Colonic mucosa (tissue), 4 donors: Measurements from ENCODE around the gene PSAT1. TPM values are rescaled to one million over a fixed set of nuclear protein-coding genes. Genes with fewer than 3 reads are reported as not detected.

Source experiments
- DNase-seq: peaks from one replicate; pipeline ENCODE4 v3.0.0-alpha.2; 2020
- H3K27ac ChIP-seq: fragments of 200-600 bp; one replicate; pipeline ENCODE4 v1.8.0; 2021
- H3K27me3 ChIP-seq: fragments of 200-600 bp; one replicate; pipeline ENCODE4 v1.8.0; 2021
- H3K36me3 ChIP-seq: fragments of 200-600 bp; one replicate; pipeline ENCODE4 v1.8.0; 2021
- H3K4me1 ChIP-seq: fragments of 200-600 bp; one replicate; pipeline ENCODE4 v1.8.0; 2021; ENCODE audit warnings: mild to moderate bottlenecking
- H3K4me3 ChIP-seq: fragments of 200-600 bp; one replicate; pipeline ENCODE4 v1.8.0; 2021
- H3K9ac ChIP-seq, 2 donors: one replicate each; pipeline ENCODE4 v1.7.0; 2013; ENCODE audit warnings: control low read depth in 2 of 2, low read depth in 2 of 2, low read length in 2 of 2
- H3K9me3 ChIP-seq: fragments of 200-600 bp; one replicate; pipeline ENCODE4 v1.8.0; 2021
- CTCF ChIP-seq: fragments of 200-600 bp; IDR thresholded peaks from one replicate; pipeline ENCODE4 v1.8.0; 2022; ENCODE audit warnings: antibody characterized with exemption, mild to moderate bottlenecking
- intact Hi-C: fragments of 100-400 bp; cut with DNase I; formaldehyde crosslinking; loops from one replicate; pipeline ENCODE4 v1.14.1; 2022
- total RNA-seq, 2 donors: library from RNA; stranded (reverse); fragmentation: NEBNext Ultra II Directional in 1 of 2; extraction: Animal tissue kit (Norgen Biotek cat#: 25700) in 1 of 2; gene quantifications; one replicate each; pipeline ENCODE4 v1.2.1, GENCODE V29; 2021
- donor health status: healthy.
- donor health status: DM: no; HTN: no; CAD: no.
- donor health status: DM: no; HTN: no; CAD: no.

The PSAT1 gene
- total RNA-seq, 2 donors from 2014 or later = 7.5 to 28.5 TPM

GRCh38 chr9:78286946-78287388, 10.0 kb upstream of the PSAT1 start:
- intact Hi-C loops = no loop called here
- no peak overlapping the region for H3K4me3 ChIP-seq
- H3K4me1 ChIP-seq = no peaks in the 10 kb centered on the region
- no peaks in the 10 kb centered on the region for H3K27me3 ChIP-seq
- no peak overlapping the region for H3K9ac ChIP-seq
- DNase-seq = no peak
- H3K36me3 ChIP-seq = no peaks in the 10 kb centered on the region
- no peak for TF ChIP-seq CTCF
- H3K27ac ChIP-seq = no peak overlapping the region
- no peaks in the 10 kb centered on the region for H3K9me3 ChIP-seq

- H3K4me3 ChIP-seq = no peak overlapping the region
- H3K27me3 ChIP-seq = no peaks in the 10 kb centered on the region
- TF ChIP-seq CTCF = no peak
- DNase-seq = no peak
- no peaks in the 10 kb centered on the region for H3K36me3 ChIP-seq
- no peaks in the 10 kb centered on the region for H3K9me3 ChIP-seq
- no peak overlapping the region for H3K9ac ChIP-seq
- no peaks in the 10 kb centered on the region for H3K4me1 ChIP-seq
- H3K27ac ChIP-seq = no peak overlapping the region
- intact Hi-C loops = no loop called here
Measured at GRCh38 chr9:78288214-78288892, 8.6 kb upstream of the PSAT1 start.

GRCh38 chr9:78289474-78289873, 7.5 kb upstream of the PSAT1 start:
- H3K27ac ChIP-seq = no peak overlapping the region
- no peaks in the 10 kb centered on the region for H3K36me3 ChIP-seq
- no peak for DNase-seq
- no peaks in the 10 kb centered on the region for H3K27me3 ChIP-seq
- H3K9me3 ChIP-seq = no peaks in the 10 kb centered on the region
- H3K9ac ChIP-seq = no peak overlapping the region
- TF ChIP-seq CTCF = no peak
- H3K4me1 ChIP-seq = no peaks in the 10 kb centered on the region
- intact Hi-C loops = no loop called here
- H3K4me3 ChIP-seq = no peak overlapping the region

- Histone ChIP-seq H3K9me3 (no peaks in the 10 kb centered on the region), H3K9ac (no peak overlapping the region), H3K4me1 (peaks cover 6% of the 10 kb centered on the region), H3K4me3 (no peak overlapping the region), H3K36me3 (no peaks in the 10 kb centered on the region), H3K27ac (no peak overlapping the region), H3K27me3 (no peaks in the 10 kb centered on the region)
- intact Hi-C loops = no loop called here
- TF ChIP-seq CTCF = no peak
- DNase-seq = no peak
Measured at GRCh38 chr9:78291240-78291925, 5.5 kb upstream of the PSAT1 start.

GRCh38 chr9:78292026-78292425, 4.9 kb upstream of the PSAT1 start:
- H3K4me1 ChIP-seq = peaks cover 7% of the 10 kb centered on the region

More at GRCh38 chr9:78292026-78292425, 4.9 kb upstream of the PSAT1 start:
- no peak for TF ChIP-seq CTCF
- Histone ChIP-seq H3K27me3 (no peaks in the 10 kb centered on the region), H3K4me3 (no peak overlapping the region), H3K9me3 (no peaks in the 10 kb centered on the region), H3K36me3 (no peaks in the 10 kb centered on the region), H3K27ac (no peak overlapping the region), H3K9ac (no peak overlapping the region)
- intact Hi-C loops = no loop called here
- DNase-seq = no peak
